ENCODE data around the gene PRKCB. TPM values are rescaled to one million over a fixed set of nuclear protein-coding genes. Genes with fewer than 3 reads are reported as not detected.
"Not testable (repeated sequence)": the region's sequence is repeated elsewhere in the genome, so short reads cannot be mapped to it uniquely, and the experiment has no call there.

Gene PRKCB
- total RNA-seq, 2 experiments from 2014 or later: 97.1 to 99.0 TPM

DNA sequence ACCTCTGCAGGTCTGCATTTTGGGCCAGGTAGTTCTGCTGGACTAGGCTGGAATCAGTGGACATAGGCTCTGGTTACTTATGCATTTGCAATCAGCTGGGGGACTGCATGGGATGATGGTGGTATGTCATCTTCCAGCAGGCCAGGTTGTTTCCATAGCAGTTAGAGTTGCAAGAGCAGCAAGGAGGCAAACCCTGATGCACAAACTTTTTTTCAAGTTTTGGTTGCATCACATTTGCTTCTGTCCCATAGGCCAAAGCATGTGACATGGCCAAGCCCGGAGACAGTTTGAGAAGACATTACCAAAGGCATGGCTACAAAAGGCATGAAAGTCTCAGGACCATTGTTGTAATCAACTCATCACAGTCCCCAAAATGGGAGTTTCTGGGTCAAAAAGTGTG is 58.2 kb downstream of the PRKCB start:
- ChIA-PET POLR2A (no interaction called here), CTCF (no interaction called here)

DNA sequence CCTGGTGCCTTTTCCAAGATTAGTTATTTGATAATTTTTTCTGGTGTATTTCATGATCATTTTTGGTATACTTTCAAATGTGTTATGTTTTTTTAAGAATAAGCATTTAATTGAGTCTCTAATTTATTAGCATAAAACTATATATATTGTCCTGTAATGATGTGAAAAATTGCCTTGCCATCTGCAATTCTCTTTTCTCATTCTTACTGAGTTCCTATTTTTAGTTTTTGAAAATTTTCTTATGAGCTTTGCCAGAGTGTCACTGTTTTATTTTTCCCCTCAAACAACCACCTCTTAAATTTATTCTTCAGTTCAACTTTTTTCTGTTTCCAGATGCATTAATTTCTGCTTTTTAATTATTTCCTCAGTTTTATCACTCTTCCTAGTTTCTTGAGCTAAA is 59.3 kb downstream of the PRKCB start:
- ChIA-PET POLR2A (no interaction called here), CTCF (no interaction called here)

- CTCF ChIA-PET: interaction anchor here (1.7 kb wide), 1 partner anchor 19 kb away, joined by 8 read pairs; no protein-coding TSS in a partner anchor
- POLR2A ChIA-PET: interaction anchor here (0.9 kb wide), 1 partner anchor 19 kb away, joined by 3 read pairs; no protein-coding TSS in a partner anchor
These were observed 61.3 kb downstream of the PRKCB start for GRCh38 chr16:23896832-23897821.

- ChIA-PET POLR2A (no interaction called here), CTCF (no interaction called here)
These were observed 63.1 kb downstream of the PRKCB start for GRCh38 chr16:23898682-23899430.

DNA sequence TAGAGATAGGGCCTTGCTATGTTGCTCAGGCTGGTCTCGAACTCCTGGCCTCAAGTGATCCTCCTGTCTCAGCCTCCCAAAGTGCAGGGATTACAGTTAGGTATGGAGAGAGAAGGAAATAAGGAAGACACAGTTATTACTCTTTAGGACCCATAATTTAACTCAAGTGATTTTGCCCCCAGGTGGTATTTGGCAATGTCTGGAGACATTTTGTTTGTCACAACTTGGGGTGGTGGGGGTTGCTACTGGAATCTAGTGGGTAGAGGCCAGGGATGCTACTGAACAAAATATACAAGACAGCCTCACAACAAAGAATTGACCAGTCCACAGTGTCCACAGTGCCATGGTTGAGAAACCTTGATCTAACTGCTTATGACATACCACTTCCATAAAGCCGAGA is 64.1 kb downstream of the PRKCB start:
- POLR2A ChIA-PET: no interaction called here
- CTCF ChIA-PET: no interaction called here

DNA sequence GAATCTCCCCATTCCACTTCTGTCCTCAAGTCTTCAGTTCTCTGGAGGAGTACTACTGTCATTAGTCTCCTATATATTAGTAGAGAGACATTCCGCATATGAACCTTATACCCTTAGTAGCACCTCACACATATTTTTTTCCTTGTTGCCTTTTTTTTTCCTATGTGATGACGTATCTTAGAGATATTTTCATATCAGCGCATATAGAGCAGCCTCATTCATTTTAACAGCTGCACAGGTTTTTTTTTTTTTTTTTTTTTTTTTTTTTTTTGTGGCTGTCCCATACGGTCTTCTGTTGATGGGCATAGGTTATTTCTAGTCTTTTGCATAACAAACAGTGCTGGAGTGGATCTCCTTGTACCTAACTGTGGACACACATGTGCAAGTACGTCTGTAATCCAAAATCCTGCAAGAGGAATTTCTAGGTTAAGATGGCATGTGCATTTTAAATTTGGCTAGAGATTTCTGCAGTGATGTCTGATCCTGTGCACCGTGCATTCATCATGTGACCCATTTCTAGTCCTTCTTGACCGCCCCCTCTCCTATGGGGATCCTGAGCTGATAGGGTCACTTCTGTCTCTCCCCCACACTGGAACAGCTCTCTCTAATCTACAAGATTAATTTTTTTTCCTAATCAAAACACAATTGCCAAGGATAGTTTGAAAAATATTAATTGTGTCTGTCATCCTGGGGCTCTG is 64.8 kb downstream of the PRKCB start:
- ChIA-PET CTCF (no interaction called here), POLR2A (no interaction called here)

DNA sequence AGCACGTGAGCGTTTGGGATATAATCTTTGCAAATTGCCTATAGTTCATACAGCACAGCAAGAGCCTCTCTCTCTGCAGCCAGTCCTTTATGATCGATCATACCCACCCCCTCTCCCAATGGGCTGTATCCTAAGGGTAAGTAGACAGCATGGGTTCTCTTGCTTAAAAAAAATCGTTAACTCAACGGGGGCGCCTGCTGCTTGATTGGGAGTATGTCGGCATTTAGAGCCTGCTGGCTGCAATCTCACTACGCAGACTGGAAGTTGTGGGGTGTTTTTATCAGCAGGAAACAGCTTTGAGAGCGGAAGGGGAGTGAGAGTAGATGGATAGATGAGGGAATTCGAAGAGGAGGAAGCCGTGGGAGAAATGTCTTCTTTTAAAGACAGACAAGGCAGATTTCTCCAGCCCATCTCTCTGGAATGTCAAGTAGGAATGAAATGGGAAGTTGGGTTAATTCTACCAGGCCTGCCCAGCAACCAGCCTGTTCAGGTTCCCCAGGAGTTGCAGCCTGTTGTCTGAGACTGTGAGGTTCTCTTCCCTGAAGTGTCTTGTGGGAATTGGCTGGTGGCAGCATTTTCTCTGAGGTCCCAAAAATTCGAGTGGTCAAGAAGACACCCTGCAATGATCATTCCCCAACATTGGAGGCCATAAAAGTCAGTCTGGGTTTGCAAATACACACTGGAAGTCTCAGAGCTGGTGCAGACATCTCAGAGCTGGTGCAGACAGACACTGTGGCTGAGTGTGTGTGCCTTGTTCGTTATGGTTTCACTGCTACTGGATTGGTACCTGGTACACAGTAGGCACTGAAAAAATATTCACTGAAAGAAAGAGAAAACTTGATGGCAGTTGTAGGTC is 65.6 kb downstream of the PRKCB start:
- POLR2A ChIA-PET: no interaction called here
- CTCF ChIA-PET: interaction anchor here (1.1 kb wide), 1 partner anchor 109 kb away, joined by 4 read pairs; no protein-coding TSS in a partner anchor

DNA sequence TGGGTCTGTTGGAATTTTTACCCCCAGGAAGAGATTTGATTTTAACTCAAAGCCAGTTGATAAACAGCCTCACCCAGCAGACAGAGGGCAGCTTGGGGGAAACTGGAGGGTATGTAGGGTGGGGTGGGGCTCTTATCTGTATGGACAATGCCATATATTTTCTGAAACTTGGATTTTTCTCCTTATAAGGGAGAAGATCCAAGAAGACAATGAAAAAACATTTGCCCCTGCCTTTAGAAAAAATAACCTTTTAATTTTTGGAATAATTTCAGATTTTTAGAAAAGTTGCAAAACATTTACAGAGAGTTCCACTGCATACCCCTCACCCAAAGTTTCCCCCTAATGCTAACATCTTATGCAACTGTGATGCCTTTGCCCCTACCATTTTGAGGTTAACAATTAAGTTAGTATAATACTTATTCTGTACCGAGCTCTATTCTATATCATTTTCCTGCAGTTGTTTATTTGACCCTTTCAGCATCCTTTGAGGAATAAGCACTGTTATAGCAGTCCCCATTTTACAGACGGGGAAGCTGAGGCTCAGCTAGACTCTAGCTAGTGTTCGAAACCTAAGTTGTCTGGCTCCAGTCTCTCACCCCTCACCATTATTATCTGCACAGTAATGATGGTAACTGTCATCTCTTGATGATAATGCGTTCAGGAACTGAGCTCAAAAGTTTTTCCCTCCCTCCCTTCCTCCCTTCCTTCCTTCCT is 66.4 kb downstream of the PRKCB start:
- ChIA-PET CTCF (interaction anchor here (1.1 kb wide), 1 partner anchor 108 kb away, joined by 4 read pairs; no protein-coding TSS in a partner anchor), POLR2A (no interaction called here)

DNA sequence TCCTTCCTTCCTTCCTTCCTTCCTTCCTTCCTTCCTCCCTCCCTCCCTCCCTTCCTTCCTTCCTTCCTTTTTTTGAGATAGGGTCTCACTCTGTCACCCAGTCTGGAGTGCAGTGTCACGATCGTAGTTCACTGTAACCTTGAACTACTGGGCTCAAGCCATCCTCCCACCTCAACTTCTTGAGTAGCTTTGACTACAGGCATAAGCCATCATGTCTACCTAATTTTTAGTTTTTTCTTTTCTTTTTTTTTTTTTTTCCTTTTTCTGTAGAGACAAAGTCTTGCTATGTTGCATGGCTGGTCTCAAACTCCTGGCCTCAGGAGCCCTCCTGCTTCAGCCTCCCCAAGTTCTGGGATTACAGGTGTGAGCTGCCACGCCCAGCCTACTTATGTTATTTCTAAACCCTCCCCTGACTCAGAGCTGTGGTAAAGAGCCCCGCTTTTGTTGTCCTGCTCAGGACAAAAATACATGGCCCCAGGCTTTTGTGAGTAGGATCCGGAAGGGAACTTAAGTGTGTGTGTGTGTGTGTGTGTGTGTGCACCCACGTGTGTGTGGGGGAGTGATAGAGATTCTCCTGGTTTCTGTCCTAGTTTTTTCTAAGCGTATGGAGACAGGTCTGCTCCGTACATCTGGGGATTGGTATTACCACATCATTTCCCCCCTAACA is 67.1 kb downstream of the PRKCB start:
- ChIA-PET CTCF (interaction anchor here (1.1 kb wide), 1 partner anchor 107 kb away, joined by 4 read pairs; no protein-coding TSS in a partner anchor), POLR2A (no interaction called here)

DNA sequence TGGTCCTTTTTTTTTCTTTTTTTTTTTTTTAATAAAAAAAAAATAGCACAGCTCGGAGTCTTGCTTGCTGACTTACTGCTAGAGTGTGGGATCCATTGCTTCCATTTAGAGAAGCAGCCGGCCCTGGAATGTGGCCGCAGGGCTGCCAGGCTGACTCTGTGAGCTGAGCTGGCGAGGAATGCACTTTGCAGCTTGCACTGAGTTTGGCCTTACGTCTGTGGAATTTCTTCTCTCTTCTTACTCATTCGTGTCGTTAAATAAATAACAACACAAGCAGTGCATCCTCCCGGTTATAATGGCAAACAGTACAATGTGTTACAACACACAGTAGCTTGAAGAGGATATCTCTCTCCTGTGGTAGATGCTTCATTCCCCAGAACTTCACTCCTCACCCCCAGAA is 69.2 kb downstream of the PRKCB start:
- ChIA-PET POLR2A (interaction anchor here (0.5 kb wide), 1 partner anchor 575 kb away, joined by 3 read pairs; no protein-coding TSS in a partner anchor), CTCF (interaction anchor here (0.6 kb wide), 1 partner anchor 954 kb away, joined by 3 read pairs; no protein-coding TSS in a partner anchor)

DNA sequence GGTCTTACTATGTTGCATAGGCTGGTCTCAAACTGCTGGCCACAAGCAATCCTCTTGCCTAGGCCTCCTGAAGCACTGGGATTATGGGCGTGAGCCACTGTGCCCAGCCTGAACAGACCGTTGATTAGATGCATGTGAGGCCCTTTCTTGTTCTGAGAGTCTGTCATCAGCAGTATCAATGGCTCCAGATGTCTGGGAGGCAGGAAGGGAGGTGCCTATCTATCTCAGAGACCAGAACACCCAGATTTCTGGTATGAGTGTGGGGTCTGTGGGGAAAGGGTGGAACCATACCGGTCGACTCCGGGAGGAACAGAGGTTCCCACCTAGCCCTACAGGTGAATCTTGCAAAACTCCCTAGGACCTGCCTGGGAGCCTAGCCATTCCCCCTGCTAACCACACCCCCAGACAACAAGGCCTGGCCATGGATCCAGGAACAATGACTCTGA is 71.7 kb downstream of the PRKCB start:
- POLR2A ChIA-PET: no interaction called here
- CTCF ChIA-PET: no interaction called here

DNA sequence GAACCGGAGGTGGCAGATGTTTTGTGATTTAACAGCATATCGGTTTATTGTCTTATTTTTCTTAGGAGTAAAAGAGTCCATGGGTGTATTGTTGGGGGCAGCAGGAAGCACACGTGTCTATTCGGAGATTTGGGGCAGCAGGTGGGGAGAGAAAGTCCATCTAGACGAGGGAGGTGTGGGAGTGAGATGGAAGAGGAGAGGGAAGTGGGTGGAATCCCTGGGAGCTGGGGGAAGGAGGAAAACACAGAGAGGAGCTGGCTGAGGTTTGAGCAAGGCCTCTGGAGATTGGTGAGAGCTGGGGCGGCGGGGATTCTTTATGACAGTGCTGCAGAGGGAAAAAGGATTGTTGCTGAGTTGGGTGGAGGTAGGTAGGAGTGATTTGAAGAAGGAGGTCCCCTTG is 72.1 kb downstream of the PRKCB start:
- ChIA-PET CTCF (no interaction called here), POLR2A (no interaction called here)

DNA sequence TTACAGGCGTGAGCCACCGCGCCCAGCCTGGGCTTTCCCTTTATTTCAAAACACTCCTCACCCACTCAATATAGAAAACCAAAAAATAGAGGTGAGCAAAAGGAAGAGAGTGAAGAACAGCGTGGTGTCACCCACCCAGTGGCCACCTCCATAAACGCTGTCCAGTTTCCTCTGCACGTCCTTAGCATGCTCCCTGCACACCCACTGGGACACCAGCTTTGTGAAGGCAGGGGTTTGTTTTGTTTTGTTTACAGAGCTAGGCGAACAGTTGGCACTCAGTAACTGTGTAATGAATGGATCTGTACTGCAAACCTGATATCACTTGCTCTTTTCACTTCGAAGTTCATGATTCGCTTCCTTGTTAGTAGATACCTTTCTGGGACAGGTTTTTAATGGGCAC is 73.0 kb downstream of the PRKCB start:
- POLR2A ChIA-PET: no interaction called here

DNA sequence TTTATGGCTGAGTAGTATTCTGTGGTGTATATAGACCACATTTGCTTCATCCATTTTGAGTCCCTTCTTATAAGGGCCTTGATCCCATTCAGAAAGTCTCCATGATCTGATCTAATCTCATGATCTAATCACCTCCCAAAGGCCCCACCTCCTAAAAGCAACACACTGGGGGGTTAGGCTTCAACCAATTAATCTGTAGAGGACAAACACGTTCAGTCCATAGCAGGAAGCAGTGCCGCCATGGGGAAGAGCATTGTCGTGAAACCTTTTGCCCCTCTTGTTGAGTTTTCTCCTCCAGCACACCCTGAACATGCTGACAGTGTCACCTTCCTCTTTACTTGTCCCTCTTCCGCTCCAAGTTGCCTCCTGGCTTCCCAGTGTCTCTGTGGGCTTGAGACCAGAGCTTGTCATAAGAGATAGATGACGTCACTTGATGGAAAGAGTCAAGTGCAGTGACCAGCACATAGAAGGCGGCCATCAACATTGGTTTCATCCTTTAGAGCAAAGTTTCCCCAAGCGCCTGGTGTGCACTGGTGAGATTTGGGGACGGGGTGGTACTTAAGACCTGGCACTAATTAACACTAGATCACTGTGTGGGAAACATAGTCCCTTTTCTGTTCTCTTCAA is 74.1 kb downstream of the PRKCB start:
- CTCF ChIA-PET: no interaction called here
- POLR2A ChIA-PET: no interaction called here

More for the DNA sequence above, 73.0 kb downstream of the PRKCB start:
- CTCF ChIA-PET: interaction anchor here (1.2 kb wide), 1 partner anchor 26 kb away, joined by 4 read pairs; no protein-coding TSS in a partner anchor

DNA sequence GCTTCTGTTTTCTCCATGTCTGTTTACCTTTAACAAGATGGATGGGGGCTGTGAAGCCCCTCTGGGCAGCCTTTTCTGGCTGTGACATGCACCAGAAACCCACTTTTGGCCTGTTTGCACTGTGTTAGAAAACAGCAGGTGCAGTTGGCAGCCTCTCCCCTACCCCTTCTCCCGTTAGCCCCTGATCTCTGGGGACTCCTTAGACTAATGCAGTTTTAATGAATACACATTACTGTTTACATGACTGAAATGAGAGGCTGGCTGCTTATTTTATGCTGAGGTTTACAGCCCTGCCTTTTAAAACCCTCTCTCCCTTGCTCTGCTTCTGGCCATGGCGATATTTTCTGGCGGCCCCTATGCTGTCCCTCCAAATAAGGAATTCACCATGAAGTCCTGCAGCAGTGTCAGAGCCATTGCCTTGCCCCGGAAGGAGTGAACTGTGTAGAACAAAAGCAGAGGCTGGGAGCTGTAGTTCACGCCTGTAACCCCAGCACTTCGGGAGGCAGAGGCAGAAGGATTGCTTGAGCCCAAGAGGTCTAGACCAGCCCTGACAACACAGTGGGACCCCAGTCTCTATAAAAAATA is 79.3 kb downstream of the PRKCB start:
- CTCF ChIA-PET: no interaction called here
- POLR2A ChIA-PET: no interaction called here

GRCh38 chr16:23916552-23916951 is 80.8 kb downstream of the PRKCB start:
- CTCF ChIA-PET, POLR2A ChIA-PET: not testable (repeated sequence)

- POLR2A ChIA-PET: no interaction called here
- CTCF ChIA-PET: no interaction called here
These were observed 81.8 kb downstream of the PRKCB start for GRCh38 chr16:23917621-23918020.
